Omental fat pad (tissue), 4 donors: Measurements from ENCODE around the gene SPATA46. TPM values are rescaled to one million over a fixed set of nuclear protein-coding genes. Genes with fewer than 3 reads are reported as not detected.

ENCODE experiments used
- ATAC-seq: fragments of 150-250 bp; one replicate; pipeline ENCODE4 v1.9.1; 2016; ENCODE audit warnings: mild to moderate bottlenecking, moderate library complexity; ENCODE audit not compliant: low FRiP score
- DNase-seq: peaks from one replicate; pipeline ENCODE4 v3.0.0-alpha.2; 2019; ENCODE audit warnings: low spot score
- CTCF ChIP-seq, 3 donors: fragments of 450-650 bp; IDR thresholded peaks; one replicate each; pipeline ENCODE4 v1.5.1; 2016 to 2017; ENCODE audit warnings: antibody characterized with exemption in 3 of 3, mild to moderate bottlenecking in 3 of 3, moderate library complexity in 2 of 3
- total RNA-seq, 4 donors: library from RNA; depleted of rRNA; stranded (reverse); fragments of >200 nt; gene quantifications; one replicate each; pipeline ENCODE4 v1.1.0, GENCODE V29; 2016

The SPATA46 gene
- total RNA-seq, 4 donors from 2014 or later, result not detected

GRCh38 chr1:162369571-162369970, 7.1 kb downstream of the SPATA46 start:
- no peak for DNase-seq
- no peak for TF ChIP-seq CTCF (IDR thresholded peaks at IDR 0.05)
- no peak for ATAC-seq

GRCh38 chr1:162368451-162368850, 8.2 kb downstream of the SPATA46 start:
- no peak for TF ChIP-seq CTCF (IDR thresholded peaks at IDR 0.05)
- no peak for ATAC-seq
- DNase-seq, result no peak

GRCh38 chr1:162367772-162368171, 8.9 kb downstream of the SPATA46 start:
- no peak for TF ChIP-seq CTCF (IDR thresholded peaks at IDR 0.05)
- no peak for ATAC-seq
- DNase-seq, result no peak

- no peak for TF ChIP-seq CTCF (IDR thresholded peaks at IDR 0.05)
- ATAC-seq, result no peak
- no peak for DNase-seq
Measured at GRCh38 chr1:162367073-162367472, 9.6 kb downstream of the SPATA46 start.

GRCh38 chr1:162366671-162367070, 10.0 kb downstream of the SPATA46 start:
- ATAC-seq, result no peak
- no peak for DNase-seq
- TF ChIP-seq CTCF (IDR thresholded peaks at IDR 0.05), result no peak

- no peak for TF ChIP-seq CTCF (IDR thresholded peaks at IDR 0.05)
- ATAC-seq, result no peak
- DNase-seq, result no peak
Measured at GRCh38 chr1:162366149-162366548, 10.5 kb downstream of the SPATA46 start.

GRCh38 chr1:162365284-162366020, 11.2 kb downstream of the SPATA46 start:
- no peak for TF ChIP-seq CTCF (IDR thresholded peaks at IDR 0.05)
- ATAC-seq (no peak), DNase-seq (no peak)
